ENCODE measurements around the gene RTCB. TPM values are rescaled to one million over a fixed set of nuclear protein-coding genes. Genes with fewer than 3 reads are reported as not detected.

RTCB gene
- total RNA-seq, 1 experiment from 2014 or later: 101 TPM

GRCh38 chr22:32342977-32343376, 69.1 kb downstream of the RTCB start:
- no peak overlapping the region for H3K18ac ChIP-seq (ENCODE audit: insufficient read length, low read depth, low read length)
- Mint-ChIP-seq H3K4me1 (peaks cover 0 to 8% of the 10 kb centered on the region in 2 experiments; a peak in 3 of 4 replicates), H3K27ac (no peak overlapping the region), H3K9me3 (peaks cover 2 to 3% of the 10 kb centered on the region in 2 experiments; a peak in 2 of 5 replicates), H3K36me3 (ENCODE audit: insufficient read depth in 1 of 3, low read depth in 3 of 3) (peaks cover 0 to 2% (median 0%) of the 10 kb centered on the region in 3 experiments; a peak in 1 of 7 replicates), H3K27me3 (ENCODE audit: low read depth) (peaks cover 57% of the 10 kb centered on the region), H3K4me3 (no peak overlapping the region)
- no peak overlapping the region for H2BK15ac ChIP-seq (ENCODE audit: low read depth, low read length)
- no peaks in the 10 kb centered on the region for H3K27me3 ChIP-seq (ENCODE audit: insufficient read depth, low read length)
- no peak overlapping the region for H2BK20ac ChIP-seq (ENCODE audit: low read depth, low read length, poor library complexity, severe bottlenecking)
- no peaks in the 10 kb centered on the region for H3K4me1 ChIP-seq (ENCODE audit: insufficient read depth, low read length)
- H4K91ac ChIP-seq (ENCODE audit: insufficient read length, low read depth, low read length): no peak overlapping the region
- H3K79me1 ChIP-seq (ENCODE audit: insufficient read depth, low read depth, low read length, poor library complexity, severe bottlenecking): no peaks in the 10 kb centered on the region
- no peak for DNase-seq
- no peak overlapping the region for H2AFZ ChIP-seq (ENCODE audit: low read length)
- no peaks in the 10 kb centered on the region for H3K23me2 ChIP-seq (ENCODE audit: insufficient read length, low read depth, low read length, poor library complexity, severe bottlenecking)
- no peak overlapping the region for H4K8ac ChIP-seq (replicated peaks; ENCODE audit: insufficient read length, low read depth, low read length)
- no peaks in the 10 kb centered on the region for H3K79me2 ChIP-seq (ENCODE audit: insufficient read depth, low read length)
- H2BK5ac ChIP-seq (ENCODE audit: insufficient read length, low read length): no peak overlapping the region
- H4K5ac ChIP-seq (ENCODE audit: insufficient read length, low read depth, low read length): no peak overlapping the region
- no peak overlapping the region for H3K56ac ChIP-seq (ENCODE audit: insufficient read length, low read depth, low read length)
- H3T11ph ChIP-seq (ENCODE audit: low read length): no peak overlapping the region
- no peak overlapping the region for H3K9ac ChIP-seq (ENCODE audit: extremely low read depth, insufficient read length, low read length)
- no peak overlapping the region for H2AK5ac ChIP-seq (ENCODE audit: insufficient read length, low read length)
- no peak overlapping the region for H2BK12ac ChIP-seq (ENCODE audit: insufficient read length, low read depth, low read length)
- H2BK120ac ChIP-seq (ENCODE audit: low read depth, low read length, poor library complexity, severe bottlenecking): no peak overlapping the region
- TF ChIP-seq, protein P1, sequence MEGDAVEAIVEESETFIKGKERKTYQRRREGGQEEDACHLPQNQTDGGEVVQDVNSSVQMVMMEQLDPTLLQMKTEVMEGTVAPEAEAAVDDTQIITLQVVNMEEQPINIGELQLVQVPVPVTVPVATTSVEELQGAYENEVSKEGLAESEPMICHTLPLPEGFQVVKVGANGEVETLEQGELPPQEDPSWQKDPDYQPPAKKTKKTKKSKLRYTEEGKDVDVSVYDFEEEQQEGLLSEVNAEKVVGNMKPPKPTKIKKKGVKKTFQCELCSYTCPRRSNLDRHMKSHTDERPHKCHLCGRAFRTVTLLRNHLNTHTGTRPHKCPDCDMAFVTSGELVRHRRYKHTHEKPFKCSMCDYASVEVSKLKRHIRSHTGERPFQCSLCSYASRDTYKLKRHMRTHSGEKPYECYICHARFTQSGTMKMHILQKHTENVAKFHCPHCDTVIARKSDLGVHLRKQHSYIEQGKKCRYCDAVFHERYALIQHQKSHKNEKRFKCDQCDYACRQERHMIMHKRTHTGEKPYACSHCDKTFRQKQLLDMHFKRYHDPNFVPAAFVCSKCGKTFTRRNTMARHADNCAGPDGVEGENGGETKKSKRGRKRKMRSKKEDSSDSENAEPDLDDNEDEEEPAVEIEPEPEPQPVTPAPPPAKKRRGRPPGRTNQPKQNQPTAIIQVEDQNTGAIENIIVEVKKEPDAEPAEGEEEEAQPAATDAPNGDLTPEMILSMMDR (conservative IDR thresholded peaks at IDR 0.05): no peak
- no CpG with 5 or more reads among the region's 2 CpGs for WGBS (ENCODE audit: extremely low coverage, insufficient read length, low lambda C conversion rate)
- H3K23ac ChIP-seq (ENCODE audit: insufficient read length, low read depth, low read length): no peak overlapping the region
- no peaks in the 10 kb centered on the region for H3K9me3 ChIP-seq (ENCODE audit: control insufficient read depth, low read depth, low read length)
- no peak overlapping the region for H3K27ac ChIP-seq (ENCODE audit: insufficient read length, low read depth, low read length)
- H3K4me2 ChIP-seq (ENCODE audit: insufficient read depth, insufficient read length, low read length): no peak overlapping the region
- no peak overlapping the region for H3K4ac ChIP-seq (ENCODE audit: low read depth, low read length)
- H4K20me1 ChIP-seq (ENCODE audit: control insufficient read depth, insufficient read depth, insufficient read length): no peaks in the 10 kb centered on the region
- no peak overlapping the region for H3K14ac ChIP-seq (ENCODE audit: insufficient read depth, low read length)

Data from H9 (cell line).